HCT116 (cell line): ENCODE results near the gene KAZN. TPM values are rescaled to one million over a fixed set of nuclear protein-coding genes. Genes with fewer than 3 reads are reported as not detected.

Experiments
- ATAC-seq: fragments of 200-7000 bp; cut with Tn5 transposase; 2 replicates; pipeline ENCODE4 v1.9.1; 2020; ENCODE audit warnings: mild to moderate bottlenecking, moderate library complexity
- BruUV-seq: library from RNA; stranded (reverse); fragments of 400-500 nt; replicated peaks from 2 replicates; lab custom pipeline; 2021; lab: Mats Ljungman, UMichigan
- CTCF ChIA-PET: fragments of 300-600 bp; sonication (Branson Sonifier 250); formaldehyde crosslinking; loops from one replicate; lab custom pipeline; 2021; ENCODE audit warnings: antibody characterized with exemption; lab: Charles Lee
- POLR2A ChIA-PET: fragments of 300-600, 350-600 bp; sonication (Branson Sonifier 250); formaldehyde crosslinking; loops from one replicate; lab custom pipeline; 2021; ENCODE audit warnings: antibody characterized with exemption; lab: Charles Lee
- RAD21 ChIA-PET, 2 experiments: fragments of 300-600 bp; sonication (Branson Sonifier 250); formaldehyde crosslinking; loops; one replicate each; lab custom pipeline; 2023; ENCODE audit warnings: low total read pairs in 2 of 2; ENCODE audit not compliant: uncharacterized antibody in 2 of 2, unreplicated experiment in 2 of 2, low non-redundant PET in 1 of 2; lab: Charles Lee
- DNase-seq: peaks from one replicate; pipeline ENCODE4 v3.0.0-alpha.2; 2010; ENCODE audit warnings: low read depth, low spot score
- H2AFZ ChIP-seq: fragments of 200-600 bp; shearing (Covaris generic), sonication (generic); 2 replicates; pipeline ENCODE4 v1.6.1; 2017; ENCODE audit warnings: low read depth, mixed run types, mixed read lengths, antibody characterized with exemption, low read length; ENCODE audit not compliant: poor library complexity, severe bottlenecking
- H3K27ac ChIP-seq: 2 replicates; pipeline ENCODE4 v1.5.1; 2012; ENCODE audit warnings: low read depth, low read length
- H3K27me3 ChIP-seq: fragments of 200-600 bp; sonication (generic); 2 replicates; pipeline ENCODE4 v1.6.1; 2016; ENCODE audit warnings: mixed run types, low read length, mixed read lengths; ENCODE audit not compliant: insufficient read depth
- H3K36me3 ChIP-seq, 2 experiments: fragments of 200-500 bp in 1 of 2; fragments of 200-600 bp in 1 of 2; sonication (Bioruptor generic) in 1 of 2; sonication (generic) in 1 of 2; 2 replicates each; pipeline versions ENCODE4 v1.5.1 to v1.6.1; 2014 to 2016; ENCODE audit warnings: low read length in 2 of 2, inconsistent platforms in 1 of 2, mixed read lengths in 1 of 2, mixed run types in 1 of 2; ENCODE audit not compliant: insufficient read depth in 2 of 2, control insufficient read depth in 1 of 2
- H3K4me1 ChIP-seq, 2 experiments: fragments of 200-600 bp in 1 of 2; sonication (generic) in 1 of 2; 2 replicates each; pipeline versions ENCODE4 v1.5.1 to v1.6.1; 2012 to 2017; ENCODE audit warnings: low read length in 2 of 2, inconsistent platforms in 1 of 2, mild to moderate bottlenecking in 1 of 2, mixed read lengths in 1 of 2, mixed run types in 1 of 2, moderate library complexity in 1 of 2; ENCODE audit not compliant: insufficient read depth in 2 of 2, control insufficient read depth in 1 of 2
- H3K4me2 ChIP-seq: fragments of 200-600 bp; sonication (generic); 2 replicates; pipeline ENCODE4 v1.6.1; 2017; ENCODE audit warnings: mixed run types, low read length, mixed read lengths
- H3K4me3 ChIP-seq, 2 experiments: fragments of 200-600 bp in 1 of 2; sonication (generic) in 1 of 2; replicated peaks in 1 of 2; 2 replicates each; pipeline ENCODE4 v1.5.1; 2011 to 2016; ENCODE audit warnings: low read length in 2 of 2, control low read depth in 1 of 2, low read depth in 1 of 2, mild to moderate bottlenecking in 1 of 2, mixed read lengths in 1 of 2, mixed run types in 1 of 2
- H3K79me2 ChIP-seq: fragments of 200-600 bp; sonication (generic); 2 replicates; pipeline ENCODE4 v1.6.1; 2017; ENCODE audit warnings: mild to moderate bottlenecking, mixed run types, low read length, moderate library complexity, mixed read lengths; ENCODE audit not compliant: insufficient read depth
- H3K9ac ChIP-seq: fragments of 200-600 bp; sonication (generic); 2 replicates; pipeline ENCODE4 v1.6.1; 2016; ENCODE audit warnings: low read length, mixed read lengths
- H3K9me2 ChIP-seq: fragments of 200-600 bp; sonication (generic), shearing (Covaris generic); 2 replicates; pipeline ENCODE4 v1.6.1; 2017; ENCODE audit warnings: mixed run types, mild to moderate bottlenecking, moderate library complexity; ENCODE audit not compliant: insufficient read depth
- H3K9me3 ChIP-seq, 2 experiments: fragments of 200-500 bp in 1 of 2; fragments of 200-600 bp in 1 of 2; sonication (Bioruptor generic) in 1 of 2; sonication (generic) in 1 of 2; 2 replicates each; pipeline ENCODE4 v1.6.1; 2014 to 2017; ENCODE audit warnings: low read length in 2 of 2, mixed read lengths in 2 of 2, inconsistent platforms in 1 of 2, low read depth in 1 of 2, mild to moderate bottlenecking in 1 of 2, mixed run types in 1 of 2, moderate library complexity in 1 of 2; ENCODE audit not compliant: control insufficient read depth in 1 of 2, insufficient read depth in 1 of 2
- H4K20me1 ChIP-seq: fragments of 200-600 bp; sonication (generic), shearing (Covaris generic); 2 replicates; pipeline ENCODE4 v1.6.1; 2017; ENCODE audit warnings: mixed run types, mild to moderate bottlenecking, moderate library complexity; ENCODE audit not compliant: insufficient read depth
- FOSL1 ChIP-seq: IDR thresholded peaks from 2 replicates; pipeline ENCODE4 v1.6.1; 2012; ENCODE audit warnings: low read depth
- RAD21 ChIP-seq: IDR thresholded peaks from 2 replicates; pipeline ENCODE4 v1.6.1; 2012; ENCODE audit warnings: low read depth, mild to moderate bottlenecking
- REST ChIP-seq: IDR thresholded peaks from 2 replicates; pipeline ENCODE4 v1.6.1; 2012; ENCODE audit warnings: low read depth
- ZBTB33 ChIP-seq: IDR thresholded peaks from 2 replicates; pipeline ENCODE4 v1.6.1; 2011; ENCODE audit warnings: mild to moderate bottlenecking, low read length, moderate library complexity; ENCODE audit not compliant: insufficient replicate concordance; ENCODE audit errors: extremely low read depth
- intact Hi-C: fragments of 100-400 bp; cut with micrococcal nuclease; formaldehyde crosslinking; loops from 2 replicates; pipeline ENCODE4 v1.10.0; 2022
- total RNA-seq: library from RNA; stranded (reverse); gene quantifications from one replicate; pipeline ENCODE4 v1.2.1, GENCODE V29; 2021; ENCODE audit not compliant: unreplicated experiment

Gene KAZN
- total RNA-seq, 1 experiment from 2014 or later: 13.4 TPM

GRCh38 chr1:14634486-14634885, 36.0 kb downstream of the KAZN start:
- intact Hi-C loops: no loop called here

More at GRCh38 chr1:14634486-14634885, 36.0 kb downstream of the KAZN start:
- Histone ChIP-seq H3K4me2 (no peak overlapping the region), H3K4me3 (no peak overlapping the region), H3K79me2 (no peaks in the 10 kb centered on the region), H3K27ac (no peak overlapping the region), H3K36me3 (no peaks in the 10 kb centered on the region), H3K9me3 (no peaks in the 10 kb centered on the region), H2AFZ (no peak overlapping the region), H3K9ac (no peak overlapping the region), H4K20me1 (no peaks in the 10 kb centered on the region), H3K4me1 (no peaks in the 10 kb centered on the region), H3K27me3 (peaks cover 41% of the 10 kb centered on the region), H3K9me2 (no peaks in the 10 kb centered on the region)
- ChIA-PET RAD21 (no interaction called here), CTCF (no interaction called here), POLR2A (no interaction called here)
- BruUV-seq: no TSS peak
- no peak for TF ChIP-seq ZBTB33
- no peak for TF ChIP-seq REST
- TF ChIP-seq RAD21: no peak
- TF ChIP-seq FOSL1: no peak
- ATAC-seq: no peak
- DNase-seq: no peak
